Activated CD8-positive, alpha-beta memory T cell treated with anti-CD3 and anti-CD28 coated beads for 4 hours (primary cell): Measurements from ENCODE around the gene ADAMTSL1.

ENCODE experiments used
- DNase-seq, 2 donors: peaks; one replicate each; pipeline ENCODE4 v3.0.0-alpha.2; 2020; ENCODE audit warnings: low read depth in 2 of 2

The ADAMTSL1 gene

GRCh38 chr9:18606846-18607245, 132.9 kb downstream of the ADAMTSL1 start:
- no peak for DNase-seq

- no peak for DNase-seq
Observed at GRCh38 chr9:18608371-18608770, 134.4 kb downstream of the ADAMTSL1 start.

- no peak for DNase-seq
Observed at GRCh38 chr9:18610956-18611355, 137.0 kb downstream of the ADAMTSL1 start.

- no peak for DNase-seq
Observed at GRCh38 chr9:18611971-18612370, 138.0 kb downstream of the ADAMTSL1 start.

GRCh38 chr9:18614116-18614515, 140.2 kb downstream of the ADAMTSL1 start:
- no peak for DNase-seq

GRCh38 chr9:18614651-18615050, 140.7 kb downstream of the ADAMTSL1 start:
- DNase-seq: no peak

- DNase-seq: no peak
Observed at GRCh38 chr9:18616976-18617375, 143.0 kb downstream of the ADAMTSL1 start.

GRCh38 chr9:18617759-18618158, 143.8 kb downstream of the ADAMTSL1 start:
- no peak for DNase-seq

- DNase-seq: no peak
Observed at GRCh38 chr9:18618862-18619261, 144.9 kb downstream of the ADAMTSL1 start.

GRCh38 chr9:18622186-18622836, 148.4 kb downstream of the ADAMTSL1 start:
- DNase-seq: no peak

GRCh38 chr9:18623221-18624079, 149.5 kb downstream of the ADAMTSL1 start:
- no peak for DNase-seq

- no peak for DNase-seq
Observed at GRCh38 chr9:18626046-18626698, 152.2 kb downstream of the ADAMTSL1 start.

GRCh38 chr9:18629136-18629535, 155.2 kb downstream of the ADAMTSL1 start:
- no peak for DNase-seq

GRCh38 chr9:18632632-18633403, 158.9 kb downstream of the ADAMTSL1 start:
- DNase-seq: no peak

- no peak for DNase-seq
Observed at GRCh38 chr9:18636781-18637180, 162.8 kb downstream of the ADAMTSL1 start.

- DNase-seq: no peak
Observed at GRCh38 chr9:18638371-18639249, 164.7 kb downstream of the ADAMTSL1 start.

- no peak for DNase-seq
Observed at GRCh38 chr9:18639911-18640310, 166.0 kb downstream of the ADAMTSL1 start.

GRCh38 chr9:18658804-18659705, 185.1 kb downstream of the ADAMTSL1 start:
- DNase-seq: no peak

GRCh38 chr9:18660001-18660400, 186.0 kb downstream of the ADAMTSL1 start:
- DNase-seq: no peak

- DNase-seq: no peak
Observed at GRCh38 chr9:18662320-18662719, 188.4 kb downstream of the ADAMTSL1 start.
